Endothelial cell of umbilical vein (primary cell): ENCODE measurements around the gene ZNF416. TPM values are rescaled to one million over a fixed set of nuclear protein-coding genes. Genes with fewer than 3 reads are reported as not detected.

Source experiments
- BruUV-seq: library from RNA; stranded (reverse); fragments of 400-500 nt; replicated peaks from 2 replicates; lab custom pipeline; 2021; lab: Mats Ljungman, UMichigan
- CTCF ChIA-PET: fragments of 300-600, 350-600 bp; sonication (Branson Sonifier 250); formaldehyde crosslinking; loops from one replicate; lab custom pipeline; 2021; ENCODE audit warnings: antibody characterized with exemption, inconsistent platforms; lab: Charles Lee
- POLR2A ChIA-PET: fragments of 300-600, 350-600 bp; sonication (Branson Sonifier 250); formaldehyde crosslinking; loops from one replicate; lab custom pipeline; 2021; ENCODE audit warnings: antibody characterized with exemption, inconsistent platforms; lab: Charles Lee
- DNase-seq: peaks from one replicate; pipeline ENCODE4 v3.0.0-alpha.2; 2011; ENCODE audit warnings: low read depth, low spot score
- FAIRE-seq: peaks from 2 replicates; lab custom pipeline; 2011; peaks lifted over from hg19 to GRCh38; lab: Jason Lieb, UNC
- H2AFZ ChIP-seq: 2 replicates; pipeline ENCODE4 v1.6.0; 2012; ENCODE audit warnings: low read depth, low read length, control low read depth, inconsistent platforms
- H3K27ac ChIP-seq: 2 replicates; pipeline ENCODE4 v1.5.1; 2011; ENCODE audit warnings: low read depth, mild to moderate bottlenecking, control low read depth, low read length, moderate library complexity; ENCODE audit not compliant: insufficient read depth
- H3K27me3 ChIP-seq, 2 experiments: 2 replicates each; pipeline versions ENCODE4 v1.6.0 to v1.6.1; 2011; ENCODE audit warnings: low read length in 2 of 2, mixed read lengths in 1 of 2; ENCODE audit not compliant: control insufficient read depth in 2 of 2, insufficient read depth in 2 of 2
- H3K36me3 ChIP-seq, 2 experiments: 2 replicates in 1 of 2; 3 replicates in 1 of 2; pipeline ENCODE4 v1.5.1; 2011; ENCODE audit warnings: low read length in 2 of 2, mild to moderate bottlenecking in 1 of 2, moderate library complexity in 1 of 2; ENCODE audit not compliant: control insufficient read depth in 2 of 2, insufficient read depth in 2 of 2; ENCODE audit errors: extremely low read depth in 1 of 2
- H3K4me1 ChIP-seq: 3 replicates; pipeline ENCODE4 v1.5.1; 2011; ENCODE audit warnings: mild to moderate bottlenecking, low read length; ENCODE audit not compliant: control insufficient read depth, insufficient read depth; ENCODE audit errors: extremely low read depth
- H3K4me2 ChIP-seq: 2 replicates; pipeline ENCODE4 v1.6.1; 2011; ENCODE audit warnings: low read length, control low read depth, mixed read lengths; ENCODE audit not compliant: insufficient read depth
- H3K4me3 ChIP-seq, 3 experiments: fragments of 200-600 bp in 1 of 3; sonication (generic), shearing (Covaris generic) in 1 of 3; replicated peaks in 1 of 3; 2 replicates each; pipeline ENCODE4 v1.5.1; 2011 to 2016; ENCODE audit warnings: control low read depth in 3 of 3, low read length in 3 of 3, mild to moderate bottlenecking in 2 of 3, inconsistent platforms in 1 of 3, low read depth in 1 of 3, moderate library complexity in 1 of 3; ENCODE audit not compliant: insufficient read depth in 1 of 3
- H3K79me2 ChIP-seq: 2 replicates; pipeline ENCODE4 v1.6.0; 2012; ENCODE audit warnings: low read length, inconsistent platforms; ENCODE audit not compliant: control insufficient read depth, insufficient read depth
- H3K9ac ChIP-seq: replicated peaks from 2 replicates; pipeline ENCODE3; 2011; ENCODE audit warnings: low read length, control low read depth; ENCODE audit not compliant: insufficient read depth; ENCODE audit errors: extremely low read depth
- H3K9me1 ChIP-seq: replicated peaks from 3 replicates; pipeline ENCODE4 v1.6.0; 2011; ENCODE audit warnings: mild to moderate bottlenecking, low read length; ENCODE audit not compliant: control insufficient read depth, insufficient read depth; ENCODE audit errors: extremely low read depth
- H3K9me3 ChIP-seq: replicated peaks from 2 replicates; pipeline ENCODE4 v1.5.1; 2012; ENCODE audit warnings: low read length, inconsistent platforms; ENCODE audit not compliant: control insufficient read depth, insufficient read depth
- H4K20me1 ChIP-seq: replicated peaks from 2 replicates; pipeline ENCODE3; 2011; ENCODE audit warnings: mild to moderate bottlenecking, low read length; ENCODE audit not compliant: control insufficient read depth, insufficient read depth; ENCODE audit errors: extremely low read depth
- CTCF ChIP-seq, 2 donors: IDR thresholded peaks; 1 replicate in 1 of 2; 2 replicates in 1 of 2; pipeline ENCODE4 v1.5.1; 2011; ENCODE audit warnings: low read length in 2 of 2, mild to moderate bottlenecking in 2 of 2, moderate library complexity in 2 of 2, control low read depth in 1 of 2, inconsistent platforms in 1 of 2, low read depth in 1 of 2; ENCODE audit not compliant: insufficient read depth in 1 of 2; ENCODE audit errors: extremely low read depth in 1 of 2
- EZH2 ChIP-seq: IDR thresholded peaks from 2 replicates; pipeline ENCODE4 v1.6.1; 2012; ENCODE audit warnings: borderline replicate concordance, low read depth, mild to moderate bottlenecking, moderate library complexity, low read length, inconsistent platforms; ENCODE audit not compliant: severe bottlenecking
- FOS ChIP-seq: IDR thresholded peaks from 2 replicates; pipeline ENCODE4 v1.6.1; 2011; ENCODE audit warnings: mild to moderate bottlenecking, low read length, moderate library complexity, borderline replicate concordance; ENCODE audit not compliant: insufficient read depth
- GATA2 ChIP-seq: IDR thresholded peaks from 2 replicates; pipeline ENCODE4 v1.7.0; 2011; ENCODE audit warnings: low read depth, mild to moderate bottlenecking, moderate library complexity, mixed read lengths, low read length; ENCODE audit not compliant: insufficient read length, insufficient read depth
- JUN ChIP-seq: IDR thresholded peaks from 2 replicates; pipeline ENCODE4 v1.6.1; 2011; ENCODE audit warnings: borderline replicate concordance, low read depth; ENCODE audit not compliant: insufficient read length, insufficient read depth
- MAX ChIP-seq: IDR thresholded peaks from 2 replicates; pipeline ENCODE4 v1.6.1; 2011; ENCODE audit not compliant: insufficient read depth, insufficient read length
- MYC ChIP-seq: IDR thresholded peaks from one replicate; pipeline ENCODE4 v1.6.1; 2011; ENCODE audit warnings: mild to moderate bottlenecking, low read depth, low read length
- POLR2A ChIP-seq: IDR thresholded peaks from 2 replicates; pipeline ENCODE4 v1.6.1; 2012; ENCODE audit warnings: low read depth, mild to moderate bottlenecking, control low read depth, low read length
- POLR2AphosphoS5 ChIP-seq: IDR thresholded peaks from 2 replicates; pipeline ENCODE4 v1.6.1; 2012; ENCODE audit warnings: low read depth, mild to moderate bottlenecking, control low read depth, low read length, moderate library complexity; ENCODE audit not compliant: insufficient read depth
- dilution Hi-C: fragments of 300-500 bp; cut with MboI; formaldehyde crosslinking; loops from one replicate; pipeline ENCODE4 v1.15.0; 2019; ENCODE audit warnings: low sequenced_read_pairs; ENCODE audit not compliant: extremely low pct_ligation_motif_present
- intact Hi-C: fragments of 100-400 bp; cut with micrococcal nuclease; formaldehyde crosslinking; loops from one replicate; pipeline ENCODE4 v1.10.0; 2022
- polyA plus RNA-seq, 4 experiments: library from polyadenylated mRNA; depleted of rRNA in 3 of 4; stranded (reverse) in 3 of 4; unstranded in 1 of 4; fragments of >200 nt; gene quantifications; 2 replicates each; pipeline versions ENCODE4 v1.2.1 to v1.2.3, GENCODE V29; 2011 to 2012; ENCODE audit warnings: missing spikeins in 1 of 4
- total RNA-seq: library from RNA; stranded (reverse); gene quantifications from 2 replicates; pipeline ENCODE4 v1.2.3, GENCODE V29; 2021

Gene ZNF416
- total and polyA plus RNA-seq, 2 donors (not counting 3 experiments of a cell fraction or from before 2014, with no cell fraction given), result 1.4 to 3.8 TPM

GRCh38 chr19:57557659-57558058, 21.1 kb downstream of the ZNF416 start:
- Histone ChIP-seq H3K9me3 (no peaks in the 10 kb centered on the region), H3K27ac (no peak overlapping the region), H3K9me1 (no peaks in the 10 kb centered on the region), H3K4me2 (no peak overlapping the region), H4K20me1 (no peaks in the 10 kb centered on the region), H3K36me3 (peaks cover 0 to 18% of the 10 kb centered on the region in 2 experiments), H2AFZ (no peak overlapping the region), H3K4me1 (peaks cover 11% of the 10 kb centered on the region), H3K27me3 (no peaks in the 10 kb centered on the region), H3K4me3 (no peak overlapping the region), H3K9ac (no peak overlapping the region), H3K79me2 (no peaks in the 10 kb centered on the region)
- BruUV-seq, result no TSS peak
- FAIRE-seq (no peak), DNase-seq (no peak)
- POLR2A ChIA-PET, result no interaction called here
- intact Hi-C loops (no loop called here), dilution Hi-C loops (no loop called here)
- no peak for TF ChIP-seq MYC
- no peak for TF ChIP-seq POLR2A
- TF ChIP-seq CTCF (IDR thresholded peaks at IDR 0.05; ENCODE audit: extremely low read depth in 1 of 2, insufficient read depth in 1 of 2, low read depth in 1 of 2, low read length in 2 of 2), result no peak
- TF ChIP-seq EZH2, result no peak
- TF ChIP-seq JUN, result no peak
- TF ChIP-seq MAX, result no peak
- no peak for TF ChIP-seq FOS
- TF ChIP-seq GATA2, result no peak
- no peak for TF ChIP-seq POLR2AphosphoS5
- CTCF ChIA-PET, result no interaction called here
